HG03565 (cell line): Measurements from ENCODE around the gene YTHDC1.
"Not testable (repeated sequence)": the region's sequence is repeated elsewhere in the genome, so short reads cannot be mapped to it uniquely, and the experiment has no call there.

Experiments used
- ATAC-seq: cut with Tn5 transposase; IDR thresholded peaks from one replicate; pipeline ENCODE4 v1.9.1; 2021; ENCODE audit warnings: mild to moderate bottlenecking, moderate library complexity; ENCODE audit not compliant: unreplicated experiment

The YTHDC1 gene

GRCh38 chr4:68299492-68300457, 50.1 kb downstream of the YTHDC1 start:
- ATAC-seq = no peak

GRCh38 chr4:68297137-68297536, 52.8 kb downstream of the YTHDC1 start:
- ATAC-seq = no peak

- ATAC-seq = no peak
These were observed 58.6 kb downstream of the YTHDC1 start for GRCh38 chr4:68291256-68291655.

GRCh38 chr4:68288393-68288740, 61.5 kb downstream of the YTHDC1 start:
- ATAC-seq = no peak

GRCh38 chr4:68287704-68288392, 62.0 kb downstream of the YTHDC1 start:
- ATAC-seq = no peak

- ATAC-seq = no peak
These were observed 66.2 kb downstream of the YTHDC1 start for GRCh38 chr4:68283714-68284113.

- no peak for ATAC-seq
These were observed 66.8 kb downstream of the YTHDC1 start for GRCh38 chr4:68283095-68283494.

GRCh38 chr4:68281796-68282740, 67.8 kb downstream of the YTHDC1 start:
- ATAC-seq = not testable (repeated sequence)

- no peak for ATAC-seq
These were observed 71.9 kb downstream of the YTHDC1 start for GRCh38 chr4:68278029-68278428.

- no peak for ATAC-seq
These were observed 72.3 kb downstream of the YTHDC1 start for GRCh38 chr4:68277627-68278026.

- ATAC-seq = peak; percentile 43
These were observed 77.0 kb downstream of the YTHDC1 start for GRCh38 chr4:68272860-68273259.

GRCh38 chr4:68272380-68272779, 77.5 kb downstream of the YTHDC1 start:
- peak; percentile 40 for ATAC-seq

- peak; percentile 71 for ATAC-seq
These were observed 78.0 kb downstream of the YTHDC1 start for GRCh38 chr4:68271851-68272357.

GRCh38 chr4:68267433-68267944, 82.4 kb downstream of the YTHDC1 start:
- ATAC-seq = no peak

GRCh38 chr4:68264875-68265565, 84.9 kb downstream of the YTHDC1 start:
- ATAC-seq = no peak
